ENCODE data around the gene MTSS2.

GRCh38 chr16:70647441-70648359 is 38.2 kb downstream of the MTSS2 start:
- no peak for TF ChIP-seq EZH2 (IDR thresholded peaks at IDR 0.05; ENCODE audit: low read depth, unreplicated experiment)
- TF ChIP-seq POLR2AphosphoS5 (IDR thresholded peaks at IDR 0.05; ENCODE audit: low read depth): no peak
- no peak for TF ChIP-seq CTCF (conservative IDR thresholded peaks at IDR 0.05; ENCODE audit: low read depth in 2 of 2)
- no peak for TF ChIP-seq EZH2phosphoT487 (IDR thresholded peaks at IDR 0.05; ENCODE audit: unreplicated experiment)
- TF ChIP-seq ZNF331 (CRISPR knock-in tag; IDR thresholded peaks at IDR 0.05; ENCODE audit: low read depth): no peak
- no peak for TF ChIP-seq STAT1 (IDR thresholded peaks at IDR 0.05; ENCODE audit: unreplicated experiment)
- TF ChIP-seq REST (IDR thresholded peaks at IDR 0.05; ENCODE audit: unreplicated experiment): no peak
- no peak for TF ChIP-seq NANOG (IDR thresholded peaks at IDR 0.05; ENCODE audit: borderline replicate concordance)
- TF ChIP-seq JUNB (IDR thresholded peaks at IDR 0.05; ENCODE audit: unreplicated experiment): no peak
- TF ChIP-seq CREB1 (CRISPR knock-in tag; IDR thresholded peaks at IDR 0.05; ENCODE audit: low read depth): no peak
- TF ChIP-seq ETS1 (IDR thresholded peaks at IDR 0.05): no peak
- TF ChIP-seq ZNF114 (CRISPR knock-in tag; IDR thresholded peaks at IDR 0.05): no peak
- no peak for TF ChIP-seq ZNF462 (CRISPR knock-in tag; IDR thresholded peaks at IDR 0.05)

Data from GM23338 (cell line).